HG03196 (cell line): ENCODE measurements around the gene CD163.
"Not testable (repeated sequence)": the region's sequence is repeated elsewhere in the genome, so short reads cannot be mapped to it uniquely, and the experiment has no call there.

Experiments
- ATAC-seq: cut with Tn5 transposase; IDR thresholded peaks from one replicate; pipeline ENCODE4 v1.9.1; 2021; ENCODE audit not compliant: unreplicated experiment

CD163 gene

DNA sequence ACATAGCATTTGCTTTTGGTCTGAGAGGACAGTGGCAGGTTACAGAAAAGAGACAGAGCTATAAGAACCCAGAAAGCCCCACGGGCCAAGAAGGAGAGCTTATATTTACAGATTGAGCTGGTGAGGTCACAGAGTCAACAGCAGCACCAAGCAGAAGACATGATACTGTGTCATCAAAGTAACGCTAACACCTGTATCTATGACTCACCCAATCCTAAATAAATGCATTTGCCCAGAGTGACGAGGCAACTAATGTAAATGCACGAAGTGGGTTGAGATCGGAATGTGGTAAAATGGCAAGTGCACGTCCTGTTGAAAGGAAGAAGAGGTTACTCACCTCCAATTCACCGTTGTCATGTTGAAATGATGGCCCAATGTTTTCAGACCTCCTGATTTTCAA lies 52.9 kb downstream of the CD163 start:
- no peak for ATAC-seq

DNA sequence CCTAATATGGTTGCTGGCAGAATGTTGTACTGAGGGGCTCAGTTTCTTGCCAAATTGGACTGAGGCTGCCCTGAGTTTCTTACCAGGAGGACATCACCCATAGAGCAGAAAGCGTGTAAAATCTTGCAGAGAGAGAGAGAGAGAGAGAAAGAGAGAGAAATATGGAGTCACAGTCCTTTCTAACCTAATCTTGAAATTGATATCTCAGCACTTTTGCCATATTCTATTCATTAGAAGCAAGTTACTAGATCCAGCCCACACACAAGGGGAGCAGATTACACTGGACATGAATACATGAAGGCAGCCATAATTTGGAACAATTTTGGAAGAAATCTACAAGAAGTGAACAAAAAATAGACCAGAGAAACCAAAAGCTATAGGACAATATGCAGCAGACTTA lies 55.5 kb downstream of the CD163 start:
- no peak for ATAC-seq

DNA sequence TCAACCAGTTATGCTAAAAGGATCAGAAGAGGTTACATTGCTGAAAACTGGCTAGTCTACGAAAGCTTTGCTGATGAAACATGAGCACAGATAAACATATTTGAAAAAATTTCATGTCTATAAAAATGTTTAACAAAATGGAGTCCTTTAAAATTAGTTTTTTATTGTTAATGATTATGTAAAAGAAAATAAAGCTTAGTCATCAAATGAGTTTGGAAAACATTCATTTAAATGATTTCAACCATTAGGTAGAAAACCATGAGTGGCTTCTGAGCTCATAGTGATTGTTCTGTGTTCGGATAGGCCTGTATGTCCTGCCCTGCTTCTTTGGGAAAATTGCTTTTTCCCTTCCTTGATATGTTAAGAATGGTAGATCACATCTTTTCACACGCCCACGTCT lies 59.0 kb downstream of the CD163 start:
- ATAC-seq: no peak

DNA sequence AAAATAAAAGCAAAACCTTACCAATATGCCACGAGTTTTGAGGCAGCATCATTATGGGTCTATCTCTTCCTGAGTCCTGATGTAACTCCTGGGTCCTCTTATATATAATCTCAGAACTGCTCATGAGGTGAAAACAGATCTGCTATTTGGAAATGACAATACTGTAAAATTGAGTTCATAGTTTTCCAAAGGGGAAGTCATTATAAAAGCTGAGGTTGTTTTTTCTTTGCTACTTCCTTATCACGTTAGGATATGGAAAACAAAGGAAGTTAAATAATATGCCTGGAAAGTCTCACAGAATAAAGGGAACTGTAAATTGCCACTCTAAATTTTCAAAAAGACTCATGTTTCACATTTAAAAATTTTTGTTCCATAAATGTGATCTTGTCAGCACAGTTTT lies 59.5 kb downstream of the CD163 start, which contains the start of gene CD163L1:
CD163L1 (minus strand) TSS at position 78 of the 400 bp plus-strand sequence; CDS start at position 52, 26 bp downstream.
- ATAC-seq: no peak

DNA sequence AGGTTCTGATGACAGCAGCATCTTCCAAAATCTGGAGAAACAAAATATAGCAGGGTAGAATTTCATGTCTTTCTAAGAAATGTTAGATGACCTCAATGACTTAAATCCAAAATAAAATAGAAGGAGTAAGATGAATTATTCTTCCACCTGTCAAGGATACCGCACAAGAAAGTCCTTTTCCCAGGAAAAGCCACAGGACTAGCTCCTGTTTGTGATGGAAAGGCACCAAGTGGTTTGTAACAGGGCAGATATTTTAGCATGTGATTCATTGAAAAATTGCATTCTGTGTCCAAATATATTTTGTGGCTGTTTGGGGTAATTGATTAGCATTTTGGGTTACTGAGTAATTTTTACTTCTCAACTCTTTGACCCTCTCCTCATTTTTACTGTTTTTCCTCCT lies 62.4 kb downstream of the CD163 start:
- no peak for ATAC-seq

DNA sequence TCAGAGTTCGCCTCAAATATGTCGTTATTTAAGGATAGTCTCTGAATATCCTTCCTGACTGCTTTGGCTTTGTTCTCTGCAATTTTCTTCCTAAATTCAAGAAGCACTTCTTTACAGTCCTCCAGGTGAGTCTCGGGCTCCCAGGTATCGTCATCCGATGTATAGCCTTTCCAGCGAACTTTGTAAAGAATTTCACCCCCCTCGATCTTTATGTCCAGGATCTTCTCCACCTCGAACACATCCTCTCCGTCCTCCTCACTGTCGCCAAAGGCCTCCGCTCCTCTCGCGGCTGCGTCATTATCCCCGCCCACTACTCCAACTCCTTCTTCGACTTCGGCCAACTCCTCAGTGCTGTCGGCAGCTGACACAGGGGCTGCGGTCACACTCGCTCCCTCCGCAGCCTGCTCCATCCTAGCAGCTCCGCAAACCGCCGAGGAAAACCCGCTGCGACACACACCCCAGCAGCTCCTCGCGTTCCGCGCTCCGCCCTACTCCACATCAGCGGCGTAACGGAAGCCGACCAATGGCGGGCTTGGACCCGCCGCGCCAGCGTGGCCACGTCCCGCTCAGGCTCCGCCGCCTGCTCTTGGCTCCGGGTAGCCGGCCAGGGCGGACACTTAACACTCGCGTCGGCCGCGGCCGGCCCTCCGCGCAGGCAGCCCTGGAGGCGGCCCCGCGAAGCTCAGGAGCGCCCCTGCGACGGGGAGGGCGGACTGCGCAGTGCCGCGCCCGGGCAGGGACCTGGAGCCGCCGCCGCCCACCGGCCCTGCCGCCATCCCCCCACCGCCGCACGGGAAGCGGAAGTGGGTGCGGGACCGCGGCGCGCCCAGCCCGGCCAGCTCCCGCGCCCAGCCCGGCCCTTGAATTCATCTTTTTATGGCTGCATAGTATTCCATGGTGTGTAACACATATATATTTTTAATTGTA lies 63.7 kb downstream of the CD163 start:
- no peak for ATAC-seq

DNA sequence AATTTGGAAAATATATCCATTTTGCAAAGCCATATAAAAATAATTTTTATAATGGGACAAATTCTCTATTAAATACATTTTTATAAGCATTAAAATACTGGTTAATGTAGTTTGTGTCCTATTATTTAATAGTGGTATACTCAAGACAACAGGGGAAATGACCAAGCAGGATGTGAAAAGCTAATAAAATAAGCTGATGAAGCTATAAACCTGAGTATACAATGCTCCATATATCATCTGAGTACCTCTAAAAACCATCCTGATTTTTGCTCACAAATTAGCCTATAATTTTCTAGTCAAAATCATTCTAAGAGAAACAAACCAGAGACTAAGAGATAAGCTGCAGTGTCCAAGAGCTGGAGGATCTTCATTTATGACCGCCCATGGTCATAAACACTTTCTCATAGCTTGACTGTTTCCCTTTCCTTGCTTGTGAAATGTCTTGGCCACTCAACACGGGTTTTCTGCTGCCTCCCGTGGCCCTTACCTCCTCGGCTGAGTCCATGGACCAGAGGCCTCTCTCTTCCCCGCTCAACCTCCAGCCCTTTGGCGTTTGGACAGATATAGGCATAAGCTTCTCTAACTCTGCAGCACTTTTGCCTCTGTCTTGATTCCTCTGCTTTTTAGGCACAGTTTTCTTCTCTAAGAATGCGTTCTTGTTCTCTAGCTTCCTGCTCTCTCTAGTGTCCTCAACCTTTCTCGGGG lies 65.1 kb downstream of the CD163 start:
- ATAC-seq: not testable (repeated sequence)

DNA sequence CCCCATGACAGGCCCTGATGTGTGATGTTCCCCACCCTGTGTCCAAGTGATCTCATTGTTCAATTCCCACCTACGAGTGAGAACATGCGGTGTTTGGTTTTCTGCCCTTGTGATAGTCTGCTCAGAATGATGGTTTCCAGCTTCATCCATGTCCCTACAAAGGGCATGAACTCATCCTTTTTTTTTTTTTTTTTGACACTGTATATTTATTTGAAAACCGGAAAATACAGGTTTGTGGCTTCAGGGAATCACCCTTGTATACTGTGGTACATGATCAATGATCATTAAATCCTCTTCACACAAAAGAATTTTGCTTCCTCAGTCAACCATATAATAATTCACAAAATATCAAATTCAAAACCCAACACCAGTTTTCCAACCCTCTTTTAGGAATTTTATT lies 66.1 kb downstream of the CD163 start:
- not testable (repeated sequence) for ATAC-seq

DNA sequence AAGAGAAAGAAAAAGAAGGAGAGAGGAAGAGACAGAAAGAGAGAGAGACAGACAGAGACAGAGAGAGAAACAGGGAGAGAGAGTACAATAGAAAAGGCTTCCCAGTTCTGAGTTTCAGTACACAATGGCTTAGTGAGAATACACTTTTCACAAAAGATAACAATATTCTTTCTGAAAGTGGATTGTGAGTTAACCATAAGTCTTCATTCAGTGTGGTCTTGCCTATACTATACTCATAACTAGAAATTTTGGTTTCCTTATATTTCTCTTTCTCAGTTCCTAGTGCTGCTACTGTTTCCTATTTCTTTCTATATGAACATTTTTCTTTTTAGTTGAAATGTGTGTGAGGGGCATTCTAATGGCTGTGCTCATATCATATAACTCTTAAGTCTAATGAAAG lies 68.9 kb downstream of the CD163 start:
- no peak for ATAC-seq

DNA sequence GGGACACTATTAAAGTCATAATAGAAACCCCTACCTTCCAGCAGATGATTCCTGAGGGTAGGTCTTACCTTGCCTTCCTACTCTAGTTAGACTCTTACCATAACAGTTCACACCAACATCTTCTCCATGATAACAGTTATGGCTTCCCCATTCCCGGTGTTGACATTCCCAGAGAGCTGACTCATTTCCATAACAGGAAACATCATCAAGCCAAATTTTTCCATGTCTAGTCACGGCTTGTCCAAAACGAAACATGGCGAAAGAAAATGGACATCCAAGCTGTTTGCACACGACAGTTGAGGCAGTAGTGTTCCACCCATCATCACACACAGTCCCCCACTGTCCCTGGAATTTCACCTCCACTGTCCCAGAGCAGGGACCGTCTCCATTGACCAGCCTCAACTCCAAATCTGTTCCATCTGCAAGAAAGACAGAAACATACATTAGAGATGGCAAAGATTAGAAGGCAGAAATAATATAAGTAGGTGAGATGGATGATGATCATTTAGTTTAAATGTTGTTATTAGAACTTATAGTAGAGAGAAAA lies 70.2 kb downstream of the CD163 start:
- ATAC-seq: no peak

DNA sequence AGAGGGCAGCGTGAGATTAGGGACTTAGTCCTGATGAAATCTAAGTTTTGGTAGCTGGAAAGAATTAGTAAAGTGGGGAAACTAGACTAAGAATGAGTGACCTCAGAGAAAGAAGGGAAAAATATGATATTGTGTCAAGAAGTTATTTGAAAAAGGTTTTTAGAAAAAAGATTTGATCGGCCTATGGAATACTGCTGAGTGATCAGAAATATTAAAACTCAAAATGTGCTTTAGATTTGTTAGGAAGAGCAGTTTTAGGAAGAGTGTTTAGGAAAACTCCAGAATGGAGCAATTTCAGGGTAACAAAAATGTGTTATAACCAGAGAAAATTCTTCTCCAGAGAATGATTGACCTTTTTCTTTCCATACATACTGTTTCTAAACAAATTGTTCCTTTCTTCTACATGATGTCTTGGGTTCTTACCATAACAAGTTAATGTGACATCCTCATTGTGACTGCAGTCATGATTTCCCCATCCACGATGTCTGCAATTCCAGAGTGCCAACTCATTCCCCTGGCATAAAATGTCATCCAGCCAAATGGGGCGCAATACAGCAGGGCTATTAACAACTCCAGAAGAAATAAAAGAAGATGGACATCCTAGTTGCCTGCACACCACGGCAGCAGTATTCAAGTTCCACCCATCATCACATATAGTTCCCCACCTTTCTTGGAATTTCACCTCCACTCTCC lies 71.4 kb downstream of the CD163 start:
- no peak for ATAC-seq
